Smooth muscle cell of the brain vasculature (primary cell): ENCODE measurements around the gene LEMD2.

Experiments used
- DNase-seq: peaks from one replicate; pipeline ENCODE4 v3.0.0-alpha.2; 2012; ENCODE audit warnings: low read depth, low spot score

Gene LEMD2

GRCh38 chr6:33794910-33795623, 6.1 kb upstream of the LEMD2 start:
- no peak for DNase-seq

- DNase-seq: no peak
Measured at GRCh38 chr6:33792981-33793380, 4.1 kb upstream of the LEMD2 start.

DNA sequence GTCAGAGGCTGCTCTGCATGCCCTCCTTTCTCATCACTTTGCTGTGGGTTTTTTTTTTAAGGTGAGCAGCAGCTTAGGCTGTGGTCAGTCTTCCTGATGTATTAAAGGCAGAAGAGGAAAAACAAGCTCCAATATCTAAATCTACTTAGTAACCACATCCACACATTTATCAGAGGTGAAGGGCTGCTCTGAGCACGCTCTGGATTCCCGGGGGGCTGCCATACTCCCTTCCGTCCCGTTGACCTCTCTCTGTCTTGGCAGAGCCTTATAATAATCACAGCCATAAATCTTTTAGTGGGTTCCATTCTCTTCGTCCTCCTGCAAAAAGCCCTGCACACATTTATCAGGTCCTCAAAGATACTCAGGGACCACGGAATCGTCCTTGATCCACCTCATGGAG, 2.7 kb upstream of the LEMD2 start:
- no peak for DNase-seq

GRCh38 chr6:33790910-33791309, 2.0 kb upstream of the LEMD2 start:
- DNase-seq: no peak

- DNase-seq: no peak
Measured at GRCh38 chr6:33790379-33790778, 1.4 kb upstream of the LEMD2 start.

GRCh38 chr6:33789550-33789895, 593 bp upstream of the LEMD2 start:
- no peak for DNase-seq

GRCh38 chr6:33787954-33788693, 806 bp downstream of the LEMD2 start:
- no peak for DNase-seq

DNA sequence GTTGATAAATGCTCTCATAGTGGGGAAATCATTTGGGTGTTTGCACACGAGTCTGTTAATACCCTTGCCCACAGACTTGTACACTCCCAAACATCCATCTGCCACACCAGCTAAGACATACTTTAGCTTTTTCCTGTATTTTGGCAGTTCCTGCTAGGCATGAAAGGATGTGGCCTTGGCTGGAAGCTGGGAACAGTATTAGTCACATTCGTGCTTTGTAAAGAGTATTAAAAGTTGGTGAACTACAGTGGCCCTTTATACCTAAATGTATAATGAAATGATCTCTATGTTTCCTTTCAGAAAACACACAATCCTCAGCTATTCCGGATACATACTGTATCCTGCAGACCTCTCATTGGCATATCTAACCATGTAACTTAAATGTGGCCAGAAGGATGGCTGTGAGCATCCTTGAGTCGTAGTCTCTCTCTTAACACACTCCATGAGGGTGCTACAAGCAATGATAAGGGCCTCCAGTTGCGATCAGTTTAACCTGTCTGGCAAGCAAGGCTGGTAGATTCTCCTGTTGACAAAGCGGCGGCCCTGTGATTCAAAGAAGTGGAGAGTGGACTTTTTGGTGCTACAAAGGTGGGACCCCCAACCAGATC, 1.5 kb downstream of the LEMD2 start:
- DNase-seq: no peak

DNA sequence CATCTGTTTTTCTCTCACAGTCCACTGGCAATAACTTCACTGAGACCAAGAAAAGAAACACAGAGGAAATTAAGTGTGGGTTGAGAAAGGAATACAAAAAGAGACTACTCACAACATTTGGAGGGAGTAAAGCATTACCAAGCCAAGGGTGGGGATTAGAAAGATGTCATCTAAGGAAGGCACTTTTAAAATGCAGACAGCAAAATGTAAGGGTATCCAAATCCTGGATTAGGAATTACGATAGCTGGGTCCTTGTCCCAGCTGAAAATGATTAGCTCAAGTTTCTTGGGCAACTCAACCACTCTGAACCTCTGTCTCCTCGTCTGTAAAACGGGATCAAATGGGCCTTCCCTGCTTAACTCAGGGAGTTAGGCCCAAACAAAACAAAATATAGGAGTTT, 2.2 kb downstream of the LEMD2 start:
- DNase-seq: no peak

- DNase-seq: no peak
Measured at GRCh38 chr6:33785778-33786177, 3.2 kb downstream of the LEMD2 start.

DNA sequence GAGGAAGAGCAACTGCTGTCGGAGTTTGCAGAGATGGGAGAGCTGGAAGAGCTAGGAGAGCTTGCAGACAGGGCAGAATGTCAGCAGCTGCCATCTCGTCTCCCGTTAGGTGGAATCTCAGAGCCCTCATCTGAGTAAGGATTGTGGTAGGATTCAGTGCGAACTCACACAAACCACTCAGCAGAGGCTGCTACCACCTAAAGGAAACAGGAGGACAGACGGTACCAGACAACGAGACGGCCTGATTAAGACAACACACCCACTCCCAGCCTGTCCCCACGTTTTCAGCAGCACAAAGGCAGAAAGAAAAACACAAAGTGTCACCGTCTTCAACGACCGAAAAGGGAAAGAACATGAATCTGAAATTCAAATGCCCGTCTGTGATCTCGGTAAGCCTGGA, 4.1 kb downstream of the LEMD2 start:
- no peak for DNase-seq

DNA sequence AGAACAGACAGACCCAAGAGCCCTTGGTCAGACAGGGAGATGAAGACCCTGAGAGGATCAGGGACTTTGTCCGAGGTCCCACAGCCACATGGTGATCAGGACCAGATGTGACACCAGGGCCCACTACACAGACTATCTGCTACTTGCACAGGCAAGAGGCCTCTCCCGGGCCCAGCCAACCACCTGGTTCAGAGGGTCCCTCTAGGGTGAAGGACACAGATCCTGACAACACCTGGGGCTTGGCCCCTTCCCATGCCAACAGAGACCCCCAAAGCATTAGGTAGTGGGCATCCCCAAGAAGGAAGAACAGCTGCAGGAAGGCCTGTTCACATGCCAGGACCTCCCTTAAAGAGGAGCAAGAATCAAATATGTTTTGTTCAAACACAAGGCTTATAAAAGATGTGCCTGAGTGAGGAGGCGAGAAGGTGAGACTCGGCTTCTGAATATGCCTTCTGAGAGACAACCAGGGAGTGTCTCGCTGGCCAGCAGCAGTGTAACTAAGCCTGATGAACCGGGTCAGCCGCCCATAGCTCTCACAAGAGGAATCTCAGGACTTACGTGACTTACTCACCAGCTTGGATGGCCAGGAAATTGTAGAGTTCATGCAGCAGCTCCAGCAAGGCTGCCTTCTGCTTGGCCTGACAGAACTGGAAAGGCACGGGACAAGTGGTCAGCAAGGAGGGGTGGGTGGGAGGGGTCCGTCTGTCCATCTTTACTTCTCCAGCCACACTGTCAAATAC, 5.0 kb downstream of the LEMD2 start:
- DNase-seq: no peak

- no peak for DNase-seq
Measured at GRCh38 chr6:33782561-33782960, 6.4 kb downstream of the LEMD2 start.

DNA sequence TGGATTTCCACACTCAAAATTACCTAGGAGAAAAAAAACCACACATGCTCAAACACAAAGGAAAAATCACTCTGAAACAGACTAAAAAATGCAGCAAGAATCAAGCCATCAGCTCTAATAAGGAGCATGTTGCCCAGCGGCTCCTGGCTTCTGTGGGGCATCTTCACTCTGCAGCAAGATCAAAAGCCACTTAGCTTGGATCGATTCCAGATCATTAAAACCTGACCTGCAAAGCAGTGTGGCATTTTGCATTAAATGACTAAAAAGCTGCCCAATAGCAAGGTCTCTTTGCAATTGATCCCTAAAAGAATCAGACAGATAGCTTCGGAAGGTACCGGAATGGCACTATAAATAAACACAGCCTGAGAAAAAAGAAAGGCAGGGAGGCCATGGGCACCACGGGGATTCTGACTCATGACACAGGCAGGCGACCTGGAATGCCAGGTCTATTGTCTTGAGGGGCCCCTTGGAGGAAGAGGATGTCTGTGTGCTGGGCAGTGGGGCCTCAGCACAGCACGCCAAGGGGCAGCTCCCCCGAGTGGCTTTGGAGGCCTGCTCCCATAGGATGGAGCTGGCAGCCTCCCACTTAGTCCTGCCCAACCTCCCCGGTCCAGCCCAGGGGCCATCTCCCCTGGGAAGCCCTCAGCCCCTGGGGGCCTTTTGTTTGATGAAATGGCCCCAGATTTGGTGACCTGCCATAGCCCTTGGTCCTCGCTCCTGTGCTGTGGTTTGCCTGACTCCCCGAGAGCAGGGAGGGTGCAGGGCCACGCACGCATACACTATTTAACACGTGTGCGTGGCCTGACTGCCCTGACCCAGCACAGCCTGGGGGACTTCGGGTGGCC, 7.6 kb downstream of the LEMD2 start:
- no peak for DNase-seq

DNA sequence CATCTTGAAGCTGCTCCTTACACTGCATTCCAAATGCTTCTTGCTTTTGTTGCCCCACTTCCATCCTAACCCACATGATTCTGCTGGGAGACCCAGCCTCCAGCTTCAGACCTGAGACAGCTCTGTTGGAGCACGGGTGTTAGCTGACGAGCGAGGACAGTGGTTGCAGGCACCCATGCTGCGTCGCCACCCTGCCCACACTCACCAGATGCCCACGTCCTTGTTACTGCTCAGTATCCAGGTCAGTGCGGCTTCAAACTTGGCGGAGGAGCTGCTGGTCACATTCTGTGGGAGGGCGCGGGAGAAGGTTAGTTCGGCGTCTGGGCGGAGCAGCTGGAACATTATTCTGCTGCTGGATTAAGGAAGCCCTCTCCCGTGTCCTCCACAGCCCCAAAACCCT, 9.0 kb downstream of the LEMD2 start:
- no peak for DNase-seq

DNA sequence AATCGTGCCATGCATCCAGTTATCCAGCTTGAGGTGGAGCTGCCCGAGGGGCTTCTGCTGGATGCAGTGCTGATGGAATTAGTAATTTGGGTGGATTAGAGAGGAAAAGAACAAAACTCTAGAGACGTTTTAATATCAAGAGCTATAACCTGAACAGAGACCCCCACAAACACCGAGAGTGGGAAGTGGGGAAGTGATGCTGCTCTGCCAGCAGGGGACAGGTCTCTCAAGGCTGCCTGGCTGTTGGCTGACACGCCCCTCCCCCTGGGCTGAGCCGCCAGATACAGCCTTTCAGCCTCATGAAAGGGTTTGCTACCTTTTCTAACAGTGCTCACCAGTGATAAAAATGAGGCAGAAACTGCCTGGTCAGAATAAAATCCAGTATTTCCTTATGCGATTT, 9.6 kb downstream of the LEMD2 start:
- DNase-seq: no peak

- DNase-seq: no peak
Measured at GRCh38 chr6:33778444-33779121, 10.3 kb downstream of the LEMD2 start.

DNA sequence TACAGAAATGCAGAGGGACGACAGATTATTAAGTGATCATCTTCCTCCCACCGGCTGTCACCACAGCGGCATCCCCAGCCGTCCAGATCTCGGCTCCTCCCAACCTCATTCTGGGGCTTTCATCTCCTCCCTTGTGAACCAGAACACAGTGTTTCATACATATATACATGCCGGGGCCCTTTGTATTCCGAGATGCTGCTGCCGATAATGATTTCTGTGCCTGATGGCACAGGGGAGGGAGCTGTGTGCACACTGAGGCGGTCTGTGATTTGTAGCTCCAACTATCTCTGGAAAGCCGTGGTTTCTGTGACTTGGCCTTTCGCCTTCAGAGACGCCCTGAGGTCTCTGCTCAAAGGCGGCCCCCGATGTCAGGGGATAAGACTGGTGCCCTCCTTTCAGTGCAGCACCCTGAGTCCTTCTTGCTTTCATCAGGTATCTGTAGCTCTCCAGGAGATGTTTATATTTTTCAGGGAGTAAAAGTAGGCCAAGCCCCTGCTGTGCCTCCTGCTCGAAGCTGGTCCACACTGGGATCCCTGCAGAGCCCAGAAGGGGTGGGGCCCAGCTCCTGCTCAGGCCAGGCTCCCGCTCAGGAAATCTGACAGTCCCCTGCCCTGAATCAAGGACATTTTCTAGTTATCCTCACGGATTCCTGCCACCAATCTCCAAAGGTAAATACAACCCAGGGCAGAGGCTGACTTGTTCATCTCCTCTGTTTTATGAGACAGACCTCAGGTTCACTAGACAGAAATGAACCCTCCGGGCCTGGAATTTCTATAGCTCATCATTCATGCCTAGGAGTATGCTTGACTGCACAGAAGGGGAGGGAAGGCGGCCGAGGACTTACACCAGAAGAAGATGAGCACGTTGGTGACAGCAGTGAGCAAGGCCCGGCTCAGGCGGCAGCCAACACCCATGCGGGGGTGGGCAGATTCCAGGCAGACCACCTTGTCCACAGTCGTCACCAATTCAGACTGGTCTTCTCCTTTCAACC, 11.2 kb downstream of the LEMD2 start:
- no peak for DNase-seq

- DNase-seq: no peak
Measured at GRCh38 chr6:33776764-33777163, 12.2 kb downstream of the LEMD2 start.

GRCh38 chr6:33776186-33776585, 12.7 kb downstream of the LEMD2 start:
- DNase-seq: no peak
